Heart right ventricle (tissue), 16 donors: ENCODE results near the gene KCNMB1. TPM values are rescaled to one million over a fixed set of nuclear protein-coding genes. Genes with fewer than 3 reads are reported as not detected.
A peak's percentile ranks its signal among the peaks of the same experiment; 100 is the strongest.

Source experiments
- ATAC-seq, 8 donors: fragments of 200-7000 bp; cut with Tn5 transposase; one replicate each; pipeline ENCODE4 v1.9.1; 2020; ENCODE audit warnings: mild to moderate bottlenecking in 8 of 8, moderate library complexity in 8 of 8, moderate number of reproducible peaks in 1 of 8
- DNase-seq, 2 donors: peaks; one replicate each; pipeline ENCODE4 v3.0.0-alpha.2; 2020
- H3K27ac ChIP-seq, 10 donors: fragments of 200-600 bp; sonication (generic) in 2 of 10; one replicate each; pipeline versions ENCODE4 v1.5.0 to v1.8.0; 2020 to 2022; ENCODE audit warnings: mild to moderate bottlenecking in 3 of 10
- H3K27me3 ChIP-seq, 7 donors: fragments of 200-600 bp; one replicate each; pipeline ENCODE4 v1.8.0; 2021 to 2022; ENCODE audit warnings: mild to moderate bottlenecking in 2 of 7
- H3K36me3 ChIP-seq, 9 donors: fragments of 200-600 bp; sonication (generic) in 1 of 9; one replicate each; pipeline versions ENCODE4 v1.5.0 to v1.8.0; 2020 to 2022; ENCODE audit warnings: mild to moderate bottlenecking in 2 of 9
- H3K4me1 ChIP-seq, 9 donors: fragments of 200-600 bp; sonication (generic) in 1 of 9; one replicate each; pipeline versions ENCODE4 v1.5.0 to v1.8.0; 2020 to 2022; ENCODE audit warnings: mild to moderate bottlenecking in 4 of 9
- H3K4me3 ChIP-seq, 10 donors: fragments of 200-600 bp; sonication (generic) in 2 of 10; one replicate each; pipeline versions ENCODE4 v1.5.0 to v1.8.0; 2020 to 2022; ENCODE audit warnings: mild to moderate bottlenecking in 7 of 10, moderate library complexity in 2 of 10
- H3K9me3 ChIP-seq, 11 donors: fragments of 200-600 bp in 10 of 11; sonication (generic) in 2 of 11; one replicate each; pipeline versions ENCODE4 v1.5.0 to v1.8.0; 2013 to 2022; ENCODE audit warnings: mild to moderate bottlenecking in 2 of 11, control low read depth in 1 of 11, moderate library complexity in 1 of 11
- CTCF ChIP-seq, 9 donors: fragments of 200-600 bp; sonication (generic) in 2 of 9; IDR thresholded peaks; one replicate each; pipeline versions ENCODE4 v1.5.0 to v1.8.0; 2021 to 2022; ENCODE audit warnings: antibody characterized with exemption in 9 of 9, mild to moderate bottlenecking in 5 of 9, moderate library complexity in 1 of 9
- WGBS, 2 donors: extraction: QIAGEN DNeasy Blood & Tissue Kit; methylation state at CpG; one replicate each; pipeline ENCODE4 v1.1.7; 2013; ENCODE audit warnings: inconsistent platforms in 1 of 2; 5-methylcytosine and 5-hydroxymethylcytosine counted together
- intact Hi-C, 10 donors: fragments of 100-400 bp; cut with DNase I; formaldehyde crosslinking; loops; one replicate each; pipeline versions ENCODE4 v1.11.1 to v1.14.2; 2022
- polyA plus RNA-seq, 2 donors: library from polyadenylated mRNA; stranded (reverse); fragments of 200-250 nt; gene quantifications; one replicate each; pipeline ENCODE4 v1.2.3, GENCODE V29; 2013
- total RNA-seq, 10 donors: library from RNA; stranded (reverse); fragmentation: NEBNext Ultra II Directional in 3 of 10; extraction: Animal tissue kit (Norgen Biotek cat#: 25700) in 3 of 10; gene quantifications; one replicate each; pipeline versions ENCODE4 v1.2.1 to v1.2.4, GENCODE V29; 2021 to 2023
- donor health status: Arrhythmogenic right ventricular cardiomyopathy.
- donor health status: ischemic (EF 13 %, LVEDD 7.1; RV severe dilation, severe dysfunction).
- donor health status: healthy with polysubstance abuse.
- donor health status: DM: no; HTN: yes; CAD: no.
- donor health status: DM: no; HTN: no; CAD: no.
- donor health status: ischemic (EF 25% LVEDD 6.9; RV normal size, moderate dysfunction).
- donor health status: ischemic (EF 25% LVEDD 5.7; RV mildly dilated, moderate dysfunction).
- donor health status: healthy.
- donor health status: DM: yes; HTN: yes; CAD: no.
- donor health status: Ischemic cardiomyopathy.
- donor health status: ischemic (EF 35%, LVEDD 5.7; RV mildly dilated, moderate dysfunction).
- donor health status: nonischemic (EF 11% LVEDD 7.7; RV severe dilation, severe dysfunction).
- donor health status: DM: yes; HTN: yes; CAD: no.
- donor health status: PGD.
- donor health status: ischemic (EF 29% LVEDD 5.4; RV normal size, mild dysfunction).
- donor health status: nonischemic (EF 23%, LVEDD 6.1; RV moderate dilation, normal function).

The KCNMB1 gene
- total and polyA plus RNA-seq, 12 donors, result 0.90 to 2.8 (median 1.2) TPM

GRCh38 chr5:170365831-170366230 lies 23.3 kb downstream of the KCNMB1 start:
- no peaks in the 10 kb centered on the region for H3K36me3 ChIP-seq
- DNase-seq (no peak), ATAC-seq (no peak)
- TF ChIP-seq CTCF (IDR thresholded peaks at IDR 0.05), result no peak
- H3K27me3 ChIP-seq, result no peaks in the 10 kb centered on the region
- H3K4me3 ChIP-seq, result no peak overlapping the region
- H3K4me1 ChIP-seq, result peaks cover 10 to 32% (median 24%) of the 10 kb centered on the region in 9 donors
- H3K27ac ChIP-seq, result no peak overlapping the region
- no peaks in the 10 kb centered on the region for H3K9me3 ChIP-seq
- 87 to 88% methylated on average over 5 of the region's 5 CpGs for WGBS, 2 donors
- intact Hi-C loops, result no loop called here

- H3K27me3 ChIP-seq, result no peaks in the 10 kb centered on the region
- H3K4me1 ChIP-seq, result peaks cover 11 to 40% (median 30%) of the 10 kb centered on the region in 9 donors
- intact Hi-C loops, result no loop called here
- ATAC-seq (no peak), DNase-seq (no peak)
- peak overlapping the region in 1 of 10 donors; percentile 74 for H3K27ac ChIP-seq
- TF ChIP-seq CTCF (IDR thresholded peaks at IDR 0.05), result no peak
- H3K4me3 ChIP-seq, result no peak overlapping the region
- no peaks in the 10 kb centered on the region for H3K36me3 ChIP-seq
- no peaks in the 10 kb centered on the region for H3K9me3 ChIP-seq
- 96 to 97% methylated on average over 8 of the region's 8 CpGs for WGBS, 2 donors
Observed at GRCh38 chr5:170365011-170365410, 24.2 kb downstream of the KCNMB1 start.

- peak in 1 of 8 donors; percentile 27 for ATAC-seq
Observed at GRCh38 chr5:170363671-170364070, 25.5 kb downstream of the KCNMB1 start.

GRCh38 chr5:170362656-170363055 lies 26.5 kb downstream of the KCNMB1 start:
- no peak for DNase-seq
- Histone ChIP-seq H3K4me3 (no peak overlapping the region), H3K27ac (peak overlapping the region; percentile 22 to 74 (median 62)), H3K36me3 (no peaks in the 10 kb centered on the region), H3K9me3 (no peaks in the 10 kb centered on the region), H3K4me1 (peaks cover 11 to 62% (median 43%) of the 10 kb centered on the region in 9 donors), H3K27me3 (no peaks in the 10 kb centered on the region)
- 69 to 74% methylated on average over 6 of the region's 6 CpGs for WGBS, 2 donors
- TF ChIP-seq CTCF (IDR thresholded peaks at IDR 0.05), result no peak
- intact Hi-C loops, result loop anchor here in 1 of 10 donors (5.0 kb wide), 1 partner anchor 55 kb away; no protein-coding TSS in a partner anchor
- peak in 2 of 8 donors; percentile 15 to 26 for ATAC-seq

More at GRCh38 chr5:170363671-170364070, 25.5 kb downstream of the KCNMB1 start:
- no peak for TF ChIP-seq CTCF (IDR thresholded peaks at IDR 0.05)
- no peaks in the 10 kb centered on the region for H3K9me3 ChIP-seq
- intact Hi-C loops, result loop anchor here in 1 of 10 donors (5.0 kb wide), 1 partner anchor 54 kb away; no protein-coding TSS in a partner anchor
- H3K27ac ChIP-seq, result peak overlapping the region in 1 of 10 donors; percentile 74
- no peaks in the 10 kb centered on the region for H3K36me3 ChIP-seq
- H3K4me3 ChIP-seq, result no peak overlapping the region
- H3K27me3 ChIP-seq, result no peaks in the 10 kb centered on the region
- DNase-seq, result no peak
- H3K4me1 ChIP-seq, result peaks cover 11 to 52% (median 40%) of the 10 kb centered on the region in 9 donors
- 91 to 97% methylated on average over 1 of the region's 1 CpG for WGBS, 2 donors
